Panc1 (cell line): Measurements from ENCODE around the gene ZNF526. TPM values are rescaled to one million over a fixed set of nuclear protein-coding genes. Genes with fewer than 3 reads are reported as not detected.

Experiments
- ATAC-seq: fragments of 200-7000 bp; cut with Tn5 transposase; 2 replicates; pipeline ENCODE4 v1.9.1; 2020; ENCODE audit warnings: mild to moderate bottlenecking, moderate library complexity
- BruUV-seq: library from RNA; stranded (reverse); fragments of 400-500 nt; replicated peaks from 2 replicates; lab custom pipeline; 2021; lab: Mats Ljungman, UMichigan
- CTCF ChIA-PET: fragments of 300-600 bp; sonication (Branson Sonifier 250); formaldehyde crosslinking; loops from one replicate; lab custom pipeline; 2022; ENCODE audit warnings: antibody characterized with exemption; lab: Charles Lee
- POLR2A ChIA-PET: fragments of 300-600 bp; sonication (Branson Sonifier 250); formaldehyde crosslinking; loops from one replicate; lab custom pipeline; 2022; ENCODE audit warnings: antibody characterized with exemption; lab: Charles Lee
- DNase-seq: peaks from one replicate; pipeline ENCODE4 v3.0.0-alpha.2; 2010; ENCODE audit warnings: low read depth, low spot score
- H3K27ac ChIP-seq: 2 replicates; pipeline ENCODE4 v1.5.1; 2011; ENCODE audit warnings: mild to moderate bottlenecking, low read length, inconsistent platforms
- H3K27me3 ChIP-seq: fragments of 200-500 bp; sonication (Bioruptor generic); 2 replicates; pipeline ENCODE4 v1.6.0; 2014; ENCODE audit warnings: low read length, inconsistent platforms; ENCODE audit not compliant: control insufficient read depth, insufficient read depth
- H3K36me3 ChIP-seq: fragments of 200-500 bp; sonication (Bioruptor generic); 2 replicates; pipeline ENCODE4 v1.5.1; 2014; ENCODE audit warnings: inconsistent platforms, mild to moderate bottlenecking, low read length, moderate library complexity; ENCODE audit not compliant: control insufficient read depth, insufficient read depth
- H3K4me1 ChIP-seq: 2 replicates; pipeline ENCODE4 v1.5.1; 2011; ENCODE audit warnings: inconsistent platforms, mild to moderate bottlenecking, low read length, moderate library complexity; ENCODE audit not compliant: control insufficient read depth, insufficient read depth
- H3K4me3 ChIP-seq, 2 experiments: 2 replicates each; pipeline ENCODE4 v1.5.1; 2011 to 2012; ENCODE audit warnings: low read depth in 2 of 2, low read length in 2 of 2, mild to moderate bottlenecking in 2 of 2, inconsistent platforms in 1 of 2, moderate library complexity in 1 of 2
- H3K9me3 ChIP-seq: fragments of 200-500 bp; sonication (Bioruptor generic); 2 replicates; pipeline ENCODE4 v1.5.1; 2014; ENCODE audit warnings: low read depth, mild to moderate bottlenecking, inconsistent platforms, low read length, moderate library complexity; ENCODE audit not compliant: control insufficient read depth, insufficient read depth
- POLR2AphosphoS5 ChIP-seq: IDR thresholded peaks from 2 replicates; pipeline ENCODE4 v1.6.1; 2012; ENCODE audit warnings: mild to moderate bottlenecking, low read depth, low read length, moderate library complexity
- SIN3A ChIP-seq: IDR thresholded peaks from 2 replicates; pipeline ENCODE4 v1.6.1; 2012; ENCODE audit warnings: low read depth, mild to moderate bottlenecking, low read length, moderate library complexity, borderline replicate concordance; ENCODE audit not compliant: insufficient read depth
- TCF7L2 ChIP-seq: IDR thresholded peaks from 2 replicates; pipeline ENCODE4 v1.6.1; 2011; ENCODE audit warnings: mild to moderate bottlenecking, low read depth, low read length, inconsistent platforms
- in situ Hi-C: cut with HindIII; loops from 2 replicates; pipeline ENCODE4 v1.10.0; 2016; ENCODE audit warnings: low sequenced_read_pairs, low pct_unique_long_range_greater_than_20kb
- intact Hi-C: fragments of 100-400 bp; cut with micrococcal nuclease; formaldehyde crosslinking; loops from one replicate; pipeline ENCODE4 v1.10.0; 2022; ENCODE audit not compliant: unreplicated experiment
- total RNA-seq: library from RNA; stranded (reverse); gene quantifications from one replicate; pipeline ENCODE4 v1.2.1, GENCODE V29; 2021; ENCODE audit not compliant: unreplicated experiment
- TF ChIP-seq, protein P1 (sequence below): fragments of 450-650 bp; IDR thresholded peaks from 2 replicates; pipeline ENCODE4 v1.5.1; 2017; ENCODE audit warnings: mild to moderate bottlenecking
- TF ChIP-seq, protein P2 (sequence below), 2 experiments: IDR thresholded peaks; 2 replicates each; pipeline ENCODE4 v1.6.1; 2011 to 2012; ENCODE audit warnings: low read depth in 2 of 2, control low read depth in 1 of 2, low read length in 1 of 2, mild to moderate bottlenecking in 1 of 2, moderate library complexity in 1 of 2; ENCODE audit not compliant: insufficient read depth in 1 of 2

Gene ZNF526
- total RNA-seq, 1 experiment from 2014 or later: 10.5 TPM

DNA sequence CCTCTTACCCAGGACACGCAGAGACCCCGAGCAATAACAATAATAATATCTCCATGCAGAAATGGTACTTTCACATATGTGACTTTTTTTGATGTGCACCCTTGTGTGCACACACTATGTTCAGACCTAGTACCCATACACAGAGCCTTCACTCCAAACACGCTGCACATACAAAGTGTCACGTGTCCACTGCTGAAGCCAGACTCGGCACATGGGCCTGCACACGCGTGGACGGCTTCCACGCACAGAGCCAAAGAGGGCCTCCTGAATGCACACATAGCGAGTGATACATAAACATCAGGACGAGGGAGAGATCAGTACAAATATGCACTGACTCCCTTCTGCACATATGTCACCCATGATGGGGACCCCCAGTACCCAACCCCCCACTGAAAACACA, 45.9 kb upstream of the ZNF526 start:
- DNase-seq (no peak), ATAC-seq (no peak)
- ChIA-PET CTCF (no interaction called here), POLR2A (no interaction called here)
- H3K27ac ChIP-seq: no peak overlapping the region
- H3K9me3 ChIP-seq: no peaks in the 10 kb centered on the region
- peaks cover 14% of the 10 kb centered on the region for H3K27me3 ChIP-seq
- no peaks in the 10 kb centered on the region for H3K36me3 ChIP-seq
- intact Hi-C loops (no loop called here), in situ Hi-C loops (no loop called here)
- H3K4me1 ChIP-seq: no peaks in the 10 kb centered on the region
- H3K4me3 ChIP-seq: no peak overlapping the region
- BruUV-seq: no TSS peak
- TF ChIP-seq, protein P1, sequence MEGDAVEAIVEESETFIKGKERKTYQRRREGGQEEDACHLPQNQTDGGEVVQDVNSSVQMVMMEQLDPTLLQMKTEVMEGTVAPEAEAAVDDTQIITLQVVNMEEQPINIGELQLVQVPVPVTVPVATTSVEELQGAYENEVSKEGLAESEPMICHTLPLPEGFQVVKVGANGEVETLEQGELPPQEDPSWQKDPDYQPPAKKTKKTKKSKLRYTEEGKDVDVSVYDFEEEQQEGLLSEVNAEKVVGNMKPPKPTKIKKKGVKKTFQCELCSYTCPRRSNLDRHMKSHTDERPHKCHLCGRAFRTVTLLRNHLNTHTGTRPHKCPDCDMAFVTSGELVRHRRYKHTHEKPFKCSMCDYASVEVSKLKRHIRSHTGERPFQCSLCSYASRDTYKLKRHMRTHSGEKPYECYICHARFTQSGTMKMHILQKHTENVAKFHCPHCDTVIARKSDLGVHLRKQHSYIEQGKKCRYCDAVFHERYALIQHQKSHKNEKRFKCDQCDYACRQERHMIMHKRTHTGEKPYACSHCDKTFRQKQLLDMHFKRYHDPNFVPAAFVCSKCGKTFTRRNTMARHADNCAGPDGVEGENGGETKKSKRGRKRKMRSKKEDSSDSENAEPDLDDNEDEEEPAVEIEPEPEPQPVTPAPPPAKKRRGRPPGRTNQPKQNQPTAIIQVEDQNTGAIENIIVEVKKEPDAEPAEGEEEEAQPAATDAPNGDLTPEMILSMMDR: no peak
- no peak for TF ChIP-seq POLR2AphosphoS5
- TF ChIP-seq SIN3A: no peak
- TF ChIP-seq TCF7L2: no peak
- TF ChIP-seq, protein P2, sequence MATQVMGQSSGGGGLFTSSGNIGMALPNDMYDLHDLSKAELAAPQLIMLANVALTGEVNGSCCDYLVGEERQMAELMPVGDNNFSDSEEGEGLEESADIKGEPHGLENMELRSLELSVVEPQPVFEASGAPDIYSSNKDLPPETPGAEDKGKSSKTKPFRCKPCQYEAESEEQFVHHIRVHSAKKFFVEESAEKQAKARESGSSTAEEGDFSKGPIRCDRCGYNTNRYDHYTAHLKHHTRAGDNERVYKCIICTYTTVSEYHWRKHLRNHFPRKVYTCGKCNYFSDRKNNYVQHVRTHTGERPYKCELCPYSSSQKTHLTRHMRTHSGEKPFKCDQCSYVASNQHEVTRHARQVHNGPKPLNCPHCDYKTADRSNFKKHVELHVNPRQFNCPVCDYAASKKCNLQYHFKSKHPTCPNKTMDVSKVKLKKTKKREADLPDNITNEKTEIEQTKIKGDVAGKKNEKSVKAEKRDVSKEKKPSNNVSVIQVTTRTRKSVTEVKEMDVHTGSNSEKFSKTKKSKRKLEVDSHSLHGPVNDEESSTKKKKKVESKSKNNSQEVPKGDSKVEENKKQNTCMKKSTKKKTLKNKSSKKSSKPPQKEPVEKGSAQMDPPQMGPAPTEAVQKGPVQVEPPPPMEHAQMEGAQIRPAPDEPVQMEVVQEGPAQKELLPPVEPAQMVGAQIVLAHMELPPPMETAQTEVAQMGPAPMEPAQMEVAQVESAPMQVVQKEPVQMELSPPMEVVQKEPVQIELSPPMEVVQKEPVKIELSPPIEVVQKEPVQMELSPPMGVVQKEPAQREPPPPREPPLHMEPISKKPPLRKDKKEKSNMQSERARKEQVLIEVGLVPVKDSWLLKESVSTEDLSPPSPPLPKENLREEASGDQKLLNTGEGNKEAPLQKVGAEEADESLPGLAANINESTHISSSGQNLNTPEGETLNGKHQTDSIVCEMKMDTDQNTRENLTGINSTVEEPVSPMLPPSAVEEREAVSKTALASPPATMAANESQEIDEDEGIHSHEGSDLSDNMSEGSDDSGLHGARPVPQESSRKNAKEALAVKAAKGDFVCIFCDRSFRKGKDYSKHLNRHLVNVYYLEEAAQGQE (IDR thresholded peaks at IDR 0.05; ENCODE audit: insufficient read depth in 1 of 2, low read depth in 2 of 2, low read length in 1 of 2): no peak

DNA sequence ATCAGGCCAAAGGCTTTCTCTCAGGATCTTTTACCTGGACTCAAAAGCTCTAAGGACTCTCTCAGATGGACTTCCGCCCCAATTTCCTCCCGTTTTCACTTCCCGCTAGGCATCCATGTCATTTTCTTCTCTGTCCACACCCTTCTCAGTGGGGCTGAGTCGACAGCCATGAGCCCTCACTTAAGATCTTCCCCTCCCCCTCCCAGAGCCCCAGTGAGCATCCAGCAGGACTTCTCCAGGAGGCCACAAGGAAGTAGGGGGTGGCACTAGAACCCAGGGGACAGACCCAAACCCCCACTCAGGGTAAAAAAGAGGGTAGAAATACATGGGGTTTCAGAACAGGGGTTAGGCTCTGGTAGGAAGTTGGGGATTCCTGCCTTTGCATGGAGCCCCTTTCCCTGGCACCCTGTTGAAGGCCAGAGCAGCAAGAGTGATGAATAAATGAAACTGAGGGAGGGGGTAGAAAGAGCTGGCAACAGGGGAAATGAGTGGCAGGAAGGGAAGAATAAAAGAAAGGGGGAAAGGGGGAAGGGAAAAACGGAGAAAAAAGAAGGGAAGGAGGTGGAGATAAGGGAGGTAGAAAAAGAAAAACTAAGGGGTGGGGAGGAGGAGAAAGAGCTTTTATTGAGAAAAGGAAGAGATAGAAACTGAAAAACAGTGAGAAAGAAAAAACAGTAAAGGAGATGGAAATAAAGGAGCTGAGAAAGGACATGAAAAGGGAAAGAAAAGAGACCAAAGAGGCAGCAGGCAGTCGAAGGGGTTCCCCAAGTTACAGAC, 45.0 kb upstream of the ZNF526 start:
- TF ChIP-seq, protein P1: no peak
- no peak for TF ChIP-seq TCF7L2
- TF ChIP-seq, protein P2 (IDR thresholded peaks at IDR 0.05; ENCODE audit: insufficient read depth in 1 of 2, low read depth in 2 of 2, low read length in 1 of 2): no peak
- TF ChIP-seq SIN3A: no peak
- no peak for TF ChIP-seq POLR2AphosphoS5
- Histone ChIP-seq H3K4me1 (no peaks in the 10 kb centered on the region), H3K27me3 (peaks cover 15% of the 10 kb centered on the region), H3K9me3 (no peaks in the 10 kb centered on the region), H3K4me3 (no peak overlapping the region), H3K36me3 (no peaks in the 10 kb centered on the region), H3K27ac (no peak overlapping the region)
- ATAC-seq (no peak), DNase-seq (no peak)
- intact Hi-C loops: no loop called here
- ChIA-PET POLR2A (interaction anchor here (0.7 kb wide), 1 partner anchor 51 kb away, joined by 4 read pairs; no protein-coding TSS in a partner anchor), CTCF (no interaction called here)
- no TSS peak for BruUV-seq
- in situ Hi-C loops: no loop called here
